Central memory CD4-positive, alpha-beta T cell (primary cell): ENCODE data around the gene CCDC148.
A peak's percentile ranks its signal among the peaks of the same experiment; 100 is the strongest.

ENCODE experiments used
- DNase-seq: peaks from one replicate; pipeline ENCODE4 v3.0.0; 2022

CCDC148 gene

DNA sequence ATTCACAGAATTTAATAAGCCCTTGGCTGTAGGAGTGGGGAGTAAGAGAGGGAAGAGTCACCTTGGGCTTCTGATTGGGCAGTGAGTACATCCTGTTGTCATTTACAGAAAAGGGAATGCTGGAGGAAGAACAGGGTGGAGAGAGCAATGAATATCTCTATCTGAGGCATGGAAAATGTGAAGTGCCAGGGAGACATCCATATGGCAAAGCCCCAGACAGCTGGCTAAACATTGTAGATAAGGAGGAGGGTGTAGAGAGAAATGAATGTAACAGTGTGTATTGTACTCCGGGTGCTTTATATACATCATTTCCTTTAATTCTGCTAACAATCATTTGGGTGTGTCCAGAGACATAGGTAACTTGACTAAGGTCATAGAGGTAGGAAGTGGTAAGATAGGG is 251.3 kb downstream of the CCDC148 start:
- DNase-seq: no peak

DNA sequence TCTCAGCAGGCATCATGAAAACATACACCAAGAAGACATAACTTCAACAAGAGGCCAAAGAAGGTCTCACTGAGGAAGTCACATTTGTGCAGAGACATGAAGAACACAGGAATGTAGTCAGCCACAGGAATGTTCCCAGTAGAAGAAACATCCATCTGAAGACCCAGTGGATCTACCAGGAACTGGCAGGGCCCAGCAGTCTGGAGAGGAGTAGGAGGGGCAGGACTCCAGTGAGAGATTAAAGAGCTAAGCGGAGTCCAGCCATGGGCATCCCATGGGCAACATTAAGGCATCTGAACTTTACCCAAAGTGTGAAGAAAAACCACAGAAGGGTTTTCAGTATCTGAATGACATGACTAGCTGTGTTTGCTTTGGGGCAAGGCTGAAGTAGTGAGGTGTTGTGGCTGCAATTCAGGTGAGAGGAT is 251.8 kb downstream of the CCDC148 start:
- DNase-seq: no peak

DNA sequence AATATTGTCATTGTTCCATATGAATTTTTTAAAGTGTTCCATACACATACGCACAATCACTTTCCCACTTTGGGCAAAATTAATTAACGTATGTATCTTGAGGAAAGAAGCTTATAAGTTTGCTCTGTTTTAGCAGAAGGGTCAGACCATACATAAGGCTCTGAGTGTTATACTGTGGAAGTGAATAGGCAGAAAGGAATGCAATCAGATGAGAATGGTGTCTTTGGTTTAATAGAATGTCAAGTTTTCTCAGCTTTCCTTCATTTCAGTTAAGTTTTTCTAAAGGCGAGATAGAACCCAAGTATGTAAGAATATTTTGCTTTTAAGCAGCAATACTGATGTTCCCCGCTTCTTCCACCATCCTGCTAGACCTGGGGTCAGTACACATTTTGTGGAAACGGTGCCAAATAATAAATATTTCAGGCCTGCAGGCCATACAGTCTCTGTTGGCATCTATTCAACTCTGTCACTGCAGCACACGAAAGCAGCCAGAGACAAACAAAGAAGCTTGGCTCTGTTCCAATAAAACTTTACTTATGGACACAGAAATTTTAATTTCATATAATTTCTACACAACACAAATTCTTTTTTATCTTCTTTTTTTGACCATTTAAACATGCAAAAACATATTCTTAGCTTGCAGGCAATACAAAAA is 254.3 kb downstream of the CCDC148 start:
- DNase-seq: no peak

DNA sequence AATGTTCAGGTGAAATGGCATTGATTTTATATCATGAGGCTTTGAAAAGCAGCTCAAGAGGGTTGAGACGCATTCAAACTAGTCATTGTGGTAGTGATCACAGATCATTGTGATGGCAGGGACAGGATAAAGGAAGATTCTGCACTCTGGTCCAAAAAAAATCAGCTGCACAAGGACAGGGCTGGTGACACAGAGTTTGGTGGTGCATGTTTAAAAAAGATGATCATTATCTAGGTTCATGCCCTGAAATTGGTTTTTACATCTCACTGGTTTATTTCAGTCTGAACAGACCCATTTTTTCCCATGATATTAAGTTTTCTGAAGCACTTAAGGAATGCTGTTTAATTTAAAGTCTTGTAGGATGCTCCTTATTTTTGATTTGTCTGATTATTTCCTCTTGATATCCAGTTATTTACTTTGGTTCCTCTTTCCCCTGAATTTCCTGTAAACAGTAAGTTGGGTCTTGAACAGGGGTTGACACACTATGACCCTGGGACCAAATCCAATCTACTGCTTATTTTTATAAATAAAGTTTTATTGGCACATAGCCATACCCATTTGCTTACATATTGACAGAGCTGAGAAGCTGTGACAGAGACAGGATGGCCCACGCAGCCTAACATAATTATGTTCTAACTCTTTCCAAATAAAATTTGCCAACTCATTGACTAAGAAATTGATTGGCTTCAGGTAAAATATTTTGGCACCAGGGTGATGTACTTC is 256.5 kb downstream of the CCDC148 start:
- no peak for DNase-seq

DNA sequence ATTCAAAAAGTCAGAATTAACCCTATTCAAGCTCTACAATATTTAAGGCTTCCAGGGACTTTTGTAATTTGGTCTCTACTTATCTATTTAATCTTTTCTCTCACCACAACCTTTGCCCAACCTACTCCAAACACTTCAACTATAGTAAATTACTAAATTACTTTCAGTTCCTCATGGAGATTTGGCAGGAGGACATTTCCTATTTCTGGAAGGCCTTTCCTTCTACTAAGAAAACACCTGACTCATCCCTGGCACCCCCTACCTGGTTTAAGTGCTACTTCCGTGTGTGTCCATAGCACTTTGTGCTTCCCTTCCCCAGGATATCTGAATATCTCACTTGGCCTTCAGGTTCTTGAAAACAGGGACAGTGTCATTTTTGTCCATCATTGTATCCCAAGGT is 258.6 kb downstream of the CCDC148 start:
- no peak for DNase-seq

DNA sequence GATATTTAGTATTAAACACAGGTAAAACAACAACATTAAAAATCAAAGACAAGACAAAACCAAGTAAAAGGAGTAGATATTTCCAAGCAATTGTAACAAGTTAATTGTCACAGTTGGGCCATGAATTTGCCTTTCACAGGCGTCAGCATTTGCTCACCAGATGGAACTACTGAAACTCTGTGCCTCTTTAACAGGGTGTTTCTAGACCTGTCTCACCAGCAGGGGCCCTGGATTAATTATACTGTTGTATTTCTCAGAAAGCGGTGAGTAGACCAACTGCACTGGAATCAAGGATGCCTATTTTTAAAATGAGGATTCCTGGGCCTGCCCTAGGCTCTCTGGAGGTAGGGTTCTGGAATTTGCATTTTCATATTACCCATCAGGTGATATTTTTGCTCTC is 262.3 kb downstream of the CCDC148 start:
- no peak for DNase-seq

DNA sequence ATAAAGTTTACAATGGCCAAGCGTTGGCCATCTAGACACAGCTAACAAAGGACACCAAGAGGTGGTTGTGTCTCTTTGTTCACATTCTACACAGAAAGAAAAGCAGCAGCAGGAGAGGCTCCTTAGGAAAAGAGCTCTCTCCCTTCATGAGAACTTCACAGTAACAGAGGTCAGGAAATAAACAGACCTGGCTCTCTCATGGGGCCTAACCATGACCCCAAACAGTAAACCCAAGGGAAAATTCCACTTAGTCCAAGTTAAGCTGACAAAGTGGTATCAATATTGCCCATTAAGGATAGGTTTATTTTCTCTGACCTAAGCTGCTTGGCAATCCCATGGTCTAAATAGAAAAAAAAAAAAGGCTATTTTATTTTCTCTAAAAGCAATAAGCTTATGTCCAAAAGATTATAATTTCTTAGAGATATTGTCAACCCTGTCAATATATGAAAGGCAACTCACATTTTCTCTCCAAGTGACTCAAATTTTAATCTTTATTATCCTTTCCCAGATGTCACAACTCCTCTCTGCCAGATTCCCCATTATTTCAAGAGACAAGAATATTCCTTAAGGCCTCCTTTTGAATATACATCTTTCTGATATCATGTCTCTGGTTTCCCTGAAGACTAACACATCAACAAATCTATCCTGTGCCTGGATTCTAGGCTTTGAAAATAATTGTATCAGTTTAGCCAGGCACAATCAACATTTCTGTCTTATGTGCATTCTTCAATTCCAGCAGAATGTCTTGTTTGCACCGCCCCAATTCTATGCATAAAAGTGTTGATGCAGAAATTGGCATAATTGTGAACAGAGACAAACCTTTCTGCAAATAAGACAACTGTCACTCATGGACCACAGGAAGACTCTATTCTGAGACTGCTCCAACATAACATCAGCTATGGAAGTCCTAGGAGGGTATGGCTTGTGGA is 263.8 kb downstream of the CCDC148 start:
- no peak for DNase-seq

DNA sequence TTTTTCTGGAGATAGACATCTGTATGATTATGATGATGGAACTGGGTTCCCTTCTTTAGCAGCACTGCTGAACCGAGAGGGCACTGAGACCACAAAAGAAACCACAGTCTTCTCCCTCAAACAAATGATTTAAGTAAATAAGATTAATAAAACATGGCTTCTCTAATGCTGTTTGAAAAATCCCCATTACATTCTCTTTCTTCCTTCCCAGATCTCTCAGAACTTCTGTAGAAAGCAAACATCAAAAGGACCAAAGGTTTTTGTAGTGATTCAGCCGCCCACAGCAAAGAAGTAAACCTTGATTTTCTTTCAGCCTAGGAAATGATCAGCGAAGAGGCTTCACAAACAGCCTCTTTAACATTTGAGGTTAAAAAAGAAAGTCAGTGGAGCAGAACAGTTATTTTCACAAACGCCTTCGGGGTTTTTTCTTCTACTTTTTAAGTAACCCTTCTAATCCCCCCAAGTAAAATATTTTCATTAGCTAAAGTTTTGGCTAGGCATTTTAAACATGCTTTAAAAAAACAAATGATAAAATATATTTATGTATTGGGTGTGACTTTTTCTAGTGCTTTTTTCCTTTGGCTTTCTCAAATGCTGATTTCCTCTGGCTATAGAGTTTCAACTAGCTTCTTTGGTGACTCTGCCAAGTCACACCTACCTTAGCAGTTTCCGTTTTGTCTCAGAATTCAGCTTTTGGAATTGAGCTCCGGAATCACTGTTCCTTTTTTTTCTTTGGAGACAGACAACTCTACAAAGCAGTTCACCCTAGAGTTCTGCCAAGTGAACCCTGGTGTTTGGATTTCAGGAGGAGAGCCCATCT is 265.3 kb downstream of the CCDC148 start:
- peak; percentile 60 for DNase-seq

DNA sequence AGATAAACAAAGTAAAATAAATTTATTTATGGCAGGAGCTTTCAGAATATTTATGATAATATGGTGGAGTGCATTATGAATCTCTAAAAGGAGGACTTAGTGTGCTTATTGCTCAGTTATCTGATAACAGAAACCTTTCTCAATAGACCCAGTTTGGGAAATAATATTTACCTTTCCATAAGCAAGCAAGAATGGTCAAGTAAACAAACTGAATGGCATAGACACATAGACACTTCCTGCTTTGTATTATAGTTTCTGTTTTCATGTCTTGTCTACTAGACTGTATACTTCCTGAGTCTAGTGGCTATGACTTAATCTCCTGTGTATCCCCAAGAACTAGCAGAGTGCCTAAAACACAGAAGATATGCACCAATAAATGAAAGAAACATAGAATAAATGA is 267.0 kb downstream of the CCDC148 start:
- DNase-seq: no peak

DNA sequence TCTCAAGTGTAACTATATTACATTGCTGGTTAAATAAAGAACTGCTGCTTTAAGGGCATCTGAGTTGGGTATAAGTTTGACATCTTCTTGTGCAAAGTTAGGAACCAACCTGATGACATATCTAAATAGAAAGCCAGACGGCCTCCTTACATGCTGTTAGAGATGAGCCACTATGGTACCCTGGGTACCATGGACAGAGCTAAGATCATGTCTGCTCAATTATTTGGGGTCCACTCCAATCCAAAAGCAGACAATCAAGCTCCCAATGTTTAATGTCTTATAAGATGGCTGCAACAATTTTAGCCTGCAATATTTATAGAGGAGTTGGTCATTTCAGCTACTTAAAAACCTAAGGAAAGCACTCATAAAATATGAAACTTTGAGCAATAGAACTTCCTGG is 268.6 kb downstream of the CCDC148 start:
- DNase-seq: no peak

DNA sequence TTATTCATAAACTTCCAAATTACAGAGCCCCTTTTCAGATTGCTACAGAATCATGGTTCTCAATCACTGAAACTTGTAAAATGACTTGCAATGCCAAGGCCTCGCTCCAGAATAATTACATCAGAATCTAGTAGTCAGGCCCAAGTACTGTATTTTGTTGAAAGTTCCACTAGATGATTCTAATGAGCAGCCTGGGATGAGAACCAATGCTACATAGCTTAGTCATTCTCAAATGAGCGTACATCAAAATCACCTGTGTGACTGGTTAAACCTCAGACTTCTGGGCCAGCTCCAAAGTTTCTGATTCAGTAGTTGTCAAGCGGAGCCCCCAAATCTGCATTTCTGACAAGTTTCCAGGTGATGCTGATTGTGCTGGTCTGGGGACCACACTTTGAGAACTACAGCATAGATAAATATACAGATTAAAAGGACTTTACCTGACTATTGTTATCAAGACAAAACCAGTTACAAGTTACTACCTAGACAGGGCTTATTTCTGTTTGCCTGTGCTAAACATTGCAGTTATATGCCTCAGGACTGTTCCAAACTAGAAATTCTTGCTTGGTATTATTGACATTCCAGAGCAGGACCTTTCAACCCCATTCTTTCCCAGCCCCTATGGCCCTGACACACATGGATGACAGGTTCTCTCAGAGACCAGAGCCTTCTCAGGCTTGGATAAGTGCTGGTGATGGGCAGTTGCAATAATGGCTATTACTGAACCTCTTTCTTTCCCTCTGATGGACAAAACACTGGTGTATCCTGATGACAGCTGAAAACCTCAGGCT is 271.8 kb downstream of the CCDC148 start:
- no peak for DNase-seq

DNA sequence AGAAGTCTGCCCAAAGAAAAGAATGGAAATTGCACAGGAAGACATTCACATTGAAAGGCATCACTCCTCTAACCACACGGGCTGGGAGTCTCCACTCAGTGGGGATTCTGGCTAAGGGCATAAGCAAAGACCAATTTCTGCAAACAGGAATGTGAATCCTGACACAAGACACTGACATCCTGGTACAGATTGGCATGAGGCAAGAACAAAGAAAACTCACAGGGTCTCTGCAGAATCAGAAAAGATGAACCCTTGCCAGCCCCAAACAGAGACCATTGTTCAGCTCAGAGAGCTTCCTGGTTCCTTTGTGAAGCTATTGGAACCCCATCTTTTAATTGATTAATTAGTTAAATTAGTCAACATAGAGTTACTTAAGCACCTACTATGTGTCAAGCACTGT is 272.6 kb downstream of the CCDC148 start:
- no peak for DNase-seq

DNA sequence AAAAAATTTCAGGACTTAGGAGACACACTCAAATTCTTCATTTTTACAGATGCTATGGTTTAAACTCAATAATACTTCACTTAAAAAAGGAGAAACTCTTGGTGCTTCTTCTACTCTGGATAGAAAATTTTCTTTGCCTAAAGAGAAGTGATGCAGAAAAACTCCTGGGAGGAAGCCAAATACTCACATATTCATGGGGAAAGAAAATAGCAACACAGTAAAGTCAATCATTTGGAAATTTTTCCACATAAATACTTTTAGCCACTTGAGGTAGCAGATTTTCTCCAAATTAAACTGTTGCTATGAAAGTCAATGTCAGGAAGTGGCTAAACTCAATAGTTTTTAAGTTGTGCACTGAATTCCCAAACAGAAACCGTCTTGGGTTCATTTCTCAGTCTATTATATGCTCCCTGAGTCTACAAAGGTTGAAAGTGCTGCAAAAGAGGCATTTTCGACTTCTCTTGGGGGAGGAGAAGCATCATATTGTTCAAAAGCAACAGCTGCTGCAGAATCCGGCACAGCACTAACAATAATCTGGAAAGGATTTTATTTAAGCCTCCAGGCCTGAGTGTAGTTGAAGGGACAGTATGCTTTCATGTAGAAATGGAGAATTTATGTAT is 273.8 kb downstream of the CCDC148 start:
- DNase-seq: no peak

DNA sequence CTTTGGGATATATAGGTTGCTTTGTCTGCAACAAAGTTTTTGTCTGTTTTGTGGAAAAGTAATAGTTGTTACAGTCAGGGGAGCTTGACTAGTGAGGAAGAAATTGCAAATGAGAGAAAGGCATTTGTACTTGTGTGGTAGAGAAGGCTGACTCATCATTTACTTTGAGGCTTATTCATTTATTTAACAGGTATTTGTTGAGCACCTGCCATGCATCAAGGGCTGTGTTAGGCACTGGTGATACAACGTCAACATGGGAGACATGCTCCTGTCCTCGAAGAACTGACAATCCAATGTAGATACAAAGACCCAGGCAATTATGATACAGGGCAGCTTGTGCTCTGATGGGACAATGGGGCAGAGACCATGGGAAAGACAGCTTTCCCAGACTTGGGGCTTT is 275.4 kb downstream of the CCDC148 start:
- no peak for DNase-seq

DNA sequence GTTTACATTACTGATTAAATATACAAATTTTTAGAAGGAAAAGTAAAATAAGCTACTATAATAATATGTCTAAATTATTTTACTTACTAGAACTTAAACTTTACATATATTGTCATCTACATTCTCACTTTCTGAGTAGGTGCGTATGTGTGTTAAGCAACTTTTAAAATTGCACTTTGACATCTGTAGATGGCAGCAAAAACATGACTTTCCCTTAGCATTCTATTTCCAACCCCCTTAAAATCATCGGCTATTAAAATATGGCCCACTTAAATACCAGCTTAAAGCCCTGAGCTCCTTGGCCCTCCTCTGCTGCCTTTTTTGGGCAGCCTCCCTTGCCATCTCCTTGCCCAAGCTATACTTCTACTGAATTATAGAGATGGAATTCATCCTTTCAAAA is 276.9 kb downstream of the CCDC148 start:
- no peak for DNase-seq

DNA sequence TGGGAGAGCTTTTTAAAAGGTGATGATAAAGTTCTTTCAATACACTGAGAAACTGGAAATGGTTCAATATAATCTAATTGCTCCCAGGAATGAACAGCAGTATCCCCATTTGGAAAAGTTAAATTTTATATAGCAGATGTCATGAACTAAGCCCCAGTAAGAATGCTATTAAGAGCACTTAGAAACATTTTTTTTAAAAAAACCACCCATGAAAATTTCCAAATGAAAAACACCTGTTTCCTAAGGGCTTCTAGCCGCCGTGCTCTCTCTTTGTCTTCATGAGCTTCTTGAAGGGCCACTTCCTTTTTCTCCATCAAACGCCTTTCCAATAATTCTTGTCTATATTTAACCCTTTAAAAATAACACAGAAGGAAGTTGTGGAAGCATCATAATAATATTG is 277.9 kb downstream of the CCDC148 start:
- no peak for DNase-seq

DNA sequence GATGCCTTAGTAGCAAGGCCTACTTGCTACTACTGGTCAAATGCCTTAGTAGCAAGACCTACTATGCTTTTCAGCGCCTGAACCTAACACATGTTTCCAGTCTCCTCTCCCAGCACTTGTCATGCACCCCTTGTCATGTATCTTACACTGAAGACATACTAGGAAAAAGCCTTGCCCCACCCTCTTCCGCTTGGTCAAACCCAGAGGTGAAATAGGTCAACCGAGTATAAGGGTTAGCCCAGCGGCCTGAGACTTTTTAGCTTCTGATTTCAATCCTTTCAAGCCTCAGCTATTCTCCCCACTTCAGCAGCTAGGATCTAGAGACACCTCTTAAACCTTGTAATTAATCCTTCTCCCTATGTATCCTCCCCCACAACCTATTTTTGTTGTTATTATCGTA is 281.6 kb downstream of the CCDC148 start:
- no peak for DNase-seq

DNA sequence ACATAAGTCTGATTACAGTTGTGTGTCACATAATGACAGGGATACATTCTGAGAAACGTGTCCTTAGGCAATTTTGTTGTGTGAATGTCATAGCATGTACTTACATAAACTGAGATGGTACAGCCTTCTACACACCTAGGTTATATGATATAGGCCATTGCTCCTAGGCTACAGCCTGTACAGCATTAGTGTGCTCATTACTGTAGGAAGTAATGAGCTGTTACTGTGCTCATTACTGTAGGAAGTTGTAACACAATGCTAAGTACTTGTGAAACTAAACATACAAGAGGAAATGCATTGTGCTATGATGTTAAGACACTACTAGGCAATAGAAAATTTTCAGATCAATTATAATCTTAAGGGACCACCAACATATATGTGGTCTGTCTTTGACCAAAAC is 282.1 kb downstream of the CCDC148 start:
- DNase-seq: no peak

DNA sequence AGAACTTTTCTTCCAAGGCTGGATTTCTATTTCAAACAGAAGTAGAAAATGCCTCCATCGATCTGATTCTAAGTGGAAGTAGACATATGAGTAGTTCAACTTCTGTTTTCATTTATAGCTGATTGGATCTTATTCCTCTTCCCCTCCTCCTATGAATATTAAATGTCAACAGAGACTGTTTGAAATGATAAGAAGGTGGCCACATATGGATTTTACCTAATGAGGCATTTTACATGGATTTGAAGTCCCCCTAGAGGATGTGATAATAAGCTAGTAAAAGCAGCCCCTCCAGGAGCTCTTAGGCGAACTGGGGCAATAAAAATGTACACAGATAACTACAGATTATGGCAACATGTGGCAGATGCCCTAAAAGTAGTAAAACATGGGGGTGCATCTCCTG is 283.8 kb downstream of the CCDC148 start:
- no peak for DNase-seq

DNA sequence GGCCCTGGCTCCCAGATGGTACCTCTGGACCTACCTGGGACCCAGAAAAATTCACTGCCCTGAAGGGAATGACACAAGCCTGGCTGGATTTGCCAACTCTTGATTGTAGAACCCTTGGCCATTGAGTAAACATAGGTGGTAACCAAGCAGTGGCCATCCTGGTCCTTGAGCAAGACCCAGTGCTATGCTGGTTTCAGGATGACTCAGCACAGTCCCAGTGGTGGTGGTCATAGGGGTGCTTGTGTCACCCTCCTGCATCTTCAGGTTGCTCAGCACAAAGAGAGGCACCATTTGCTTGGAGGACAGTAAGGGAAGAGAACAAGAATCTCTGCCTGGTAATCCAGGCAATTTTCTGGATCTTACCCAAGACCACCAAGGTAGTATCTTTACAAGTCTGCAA is 302.0 kb downstream of the CCDC148 start:
- no peak for DNase-seq

DNA sequence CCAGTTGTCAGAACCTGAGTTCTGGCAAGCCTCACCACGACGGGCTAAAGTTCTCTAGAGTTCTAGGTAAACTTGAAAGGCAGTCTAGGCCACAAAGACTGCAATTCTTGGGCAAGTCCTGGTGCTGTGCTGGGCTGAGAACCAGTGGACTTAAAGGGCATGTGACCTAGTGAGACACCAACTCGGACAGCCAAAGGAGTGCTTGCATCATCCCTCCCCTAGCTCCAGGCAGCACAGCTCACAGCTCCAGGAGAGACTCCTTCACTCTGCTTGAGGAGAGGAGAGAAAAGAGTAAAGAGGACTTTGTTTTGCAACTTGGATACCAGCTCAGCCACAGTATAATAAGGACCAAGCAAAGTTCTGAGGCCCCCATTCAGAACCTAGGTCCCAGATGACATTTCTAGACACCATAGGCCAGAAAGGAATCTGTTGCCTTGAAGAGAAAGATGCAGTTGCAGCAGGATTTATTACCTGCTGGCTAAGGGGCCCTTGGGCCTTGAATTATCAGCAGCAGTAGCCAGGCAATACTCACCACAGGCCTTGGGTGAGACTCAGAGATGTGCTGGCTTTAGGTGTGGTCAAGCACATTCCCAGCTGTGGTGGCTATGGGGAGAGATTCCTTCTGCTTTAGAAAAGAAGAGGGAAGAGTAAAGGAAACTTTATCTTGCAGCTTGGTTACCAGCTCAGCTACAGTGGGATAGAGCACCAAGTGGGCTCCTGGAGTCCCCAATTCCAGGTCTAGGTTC is 303.1 kb downstream of the CCDC148 start:
- no peak for DNase-seq
